Measurements from ENCODE around the gene TMEM47.

TMEM47 gene

DNA sequence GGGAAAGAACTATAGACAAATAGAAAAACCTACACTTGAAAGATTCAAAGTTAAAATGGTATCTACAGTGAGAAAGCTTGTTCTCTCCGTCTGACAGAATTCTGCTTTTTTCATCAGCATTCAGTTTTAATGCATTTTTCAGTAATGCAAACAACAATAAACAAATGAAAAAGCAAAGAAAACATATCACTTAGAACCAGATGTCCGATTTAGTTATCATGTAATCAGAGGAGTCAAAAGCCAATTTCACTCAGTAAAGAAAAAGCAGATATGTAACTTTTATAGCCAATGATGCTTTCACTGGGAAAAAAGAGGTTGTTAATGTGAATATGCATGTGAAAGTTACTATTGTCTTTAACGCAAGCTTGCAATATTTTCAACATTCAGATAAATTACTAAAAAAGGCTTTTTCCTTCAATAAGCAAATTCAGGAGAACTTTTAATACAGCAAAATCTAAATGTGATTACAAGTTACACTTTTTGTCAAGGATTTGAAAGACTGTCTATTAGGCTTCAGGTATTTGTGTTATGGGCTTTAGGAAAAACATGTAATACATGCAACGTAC is 70.7 kb downstream of the TMEM47 start:
- in situ Hi-C loops (cut with MboI; ENCODE audit: low sequenced_read_pairs), result no loop called here

DNA sequence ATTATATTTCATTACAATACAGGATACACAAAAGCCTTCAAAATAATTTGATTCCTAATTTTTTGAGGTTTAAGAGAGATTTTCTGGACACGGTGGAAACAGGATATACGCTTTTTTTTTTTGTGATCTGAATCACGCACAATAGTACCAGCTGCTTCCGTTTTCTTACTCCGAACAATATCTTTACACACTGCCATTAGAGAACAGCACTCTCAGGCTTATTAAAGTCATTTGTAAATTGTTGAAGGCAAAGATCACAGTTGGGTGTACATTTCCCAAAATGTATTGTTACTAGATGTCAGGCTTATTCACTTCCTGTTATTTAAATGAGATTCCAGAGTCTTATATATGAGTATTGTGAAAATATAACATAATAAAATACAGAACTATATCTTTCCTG is 71.5 kb downstream of the TMEM47 start:
- in situ Hi-C loops (cut with MboI; ENCODE audit: low sequenced_read_pairs), result no loop called here

DNA sequence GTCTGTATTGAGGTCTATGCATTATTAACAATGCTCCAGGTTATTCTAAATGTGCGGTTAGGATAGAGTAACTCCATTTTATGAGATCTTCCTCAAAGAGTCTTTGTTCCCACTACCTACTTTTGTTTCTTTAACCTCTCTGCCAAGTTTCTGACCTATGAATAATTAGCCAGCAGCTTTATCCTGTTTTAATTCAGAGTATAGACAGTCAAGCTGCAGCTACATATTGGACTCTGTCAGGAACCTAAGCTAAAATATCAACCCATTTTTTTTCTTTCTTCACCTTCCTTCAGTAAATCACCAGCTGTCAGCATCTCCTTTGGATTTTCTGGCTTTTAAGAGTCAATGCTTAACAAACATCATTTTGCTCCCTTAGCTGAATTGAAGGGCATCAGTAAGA is 72.3 kb downstream of the TMEM47 start:
- in situ Hi-C loops (cut with MboI; ENCODE audit: low sequenced_read_pairs), result no loop called here

- in situ Hi-C loops (cut with MboI; ENCODE audit: low sequenced_read_pairs), result no loop called here
These were observed 77.0 kb downstream of the TMEM47 start for GRCh38 chrX:34580069-34580468.

- in situ Hi-C loops (cut with MboI; ENCODE audit: low sequenced_read_pairs), result no loop called here
These were observed 78.8 kb downstream of the TMEM47 start for GRCh38 chrX:34578237-34578636.

All from HL-60/S4 treated with retinoic acid at 250 ng/mL for 4 days and 3 days (cell line).